Activated B cell treated with CpG ODN at 0.5 μM for 24 hours (primary cell): ENCODE results near the gene LPCAT4. TPM values are rescaled to one million over a fixed set of nuclear protein-coding genes. Genes with fewer than 3 reads are reported as not detected.
"Not testable (repeated sequence)": the region's sequence is repeated elsewhere in the genome, so short reads cannot be mapped to it uniquely, and the experiment has no call there.

Experiments
- ATAC-seq: fragments of 200-7000 bp; cut with Tn5 transposase; one replicate; pipeline ENCODE4 v1.10.0; 2021; ENCODE audit warnings: low read depth, mild to moderate bottlenecking, moderate library complexity
- CTCF ChIA-PET: fragments of 350-600 bp; sonication (Branson Sonifier 250); formaldehyde crosslinking; loops from one replicate; lab custom pipeline; 2021; ENCODE audit warnings: antibody characterized with exemption; lab: Charles Lee
- POLR2A ChIA-PET: fragments of 350-600 bp; sonication (Branson Sonifier 250); formaldehyde crosslinking; loops from one replicate; lab custom pipeline; 2021; ENCODE audit warnings: antibody characterized with exemption; lab: Charles Lee
- DNase-seq: peaks from one replicate; pipeline ENCODE4 v3.0.0; 2022
- H3K27ac Mint-ChIP-seq: one replicate; pipeline ENCODE4 v1.8.0; 2020; ENCODE audit warnings: mixed read lengths
- H3K27me3 Mint-ChIP-seq: one replicate; pipeline ENCODE4 v1.8.0; 2021; ENCODE audit warnings: mixed read lengths
- H3K36me3 Mint-ChIP-seq: one replicate; pipeline ENCODE4 v1.8.0; 2021; ENCODE audit warnings: low read depth, mixed read lengths
- H3K4me1 Mint-ChIP-seq: one replicate; pipeline ENCODE4 v1.8.0; 2021; ENCODE audit warnings: mixed read lengths
- H3K4me3 Mint-ChIP-seq: one replicate; pipeline ENCODE4 v1.8.0; 2020; ENCODE audit warnings: mild to moderate bottlenecking, mixed read lengths
- H3K9me3 Mint-ChIP-seq: one replicate; pipeline ENCODE4 v1.8.0; 2020; ENCODE audit warnings: mixed read lengths
- CTCF ChIP-seq: fragments of 200-600 bp; IDR thresholded peaks from one replicate; pipeline ENCODE4 v1.8.0; 2022; ENCODE audit warnings: antibody characterized with exemption, mild to moderate bottlenecking
- intact Hi-C: fragments of 100-400 bp; cut with micrococcal nuclease; formaldehyde crosslinking; loops from one replicate; pipeline ENCODE4 v1.15.1; 2024
- total RNA-seq: library from RNA; stranded (reverse); gene quantifications from 2 replicates; pipeline ENCODE4 v1.2.3, GENCODE V29; 2022

Gene LPCAT4
- total RNA-seq, 1 donor from 2014 or later = 28.8 TPM

DNA sequence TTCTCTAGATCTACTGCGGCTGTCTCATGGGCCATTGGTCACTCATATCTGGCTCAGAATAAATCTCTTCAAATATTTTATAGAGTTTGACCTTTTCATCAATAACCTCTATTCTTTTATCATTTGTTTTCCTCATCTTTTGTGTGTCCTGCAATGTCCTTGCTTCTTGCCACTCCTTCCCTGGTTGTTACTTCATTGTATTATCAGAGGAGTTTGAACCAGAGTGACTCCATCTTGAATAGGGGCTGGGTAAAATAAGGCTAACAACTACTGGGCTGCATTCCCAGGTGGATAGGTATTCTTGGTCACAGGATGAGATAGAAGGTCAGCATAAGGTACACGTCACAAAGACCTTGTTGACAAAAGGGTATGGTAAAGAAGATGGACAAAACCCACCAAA is 9.9 kb upstream of the LPCAT4 start:
- Mint-ChIP-seq H3K4me1 (no peaks in the 10 kb centered on the region), H3K4me3 (no peak overlapping the region), H3K9me3 (no peaks in the 10 kb centered on the region), H3K27me3 (no peaks in the 10 kb centered on the region), H3K27ac (no peak overlapping the region), H3K36me3 (peaks cover 4% of the 10 kb centered on the region)
- POLR2A ChIA-PET = no interaction called here
- DNase-seq = no peak
- no peak for ATAC-seq
- no peak for TF ChIP-seq CTCF
- intact Hi-C loops = no loop called here
- CTCF ChIA-PET = no interaction called here

GRCh38 chr15:34375541-34375940 is 8.5 kb upstream of the LPCAT4 start:
- H3K9me3 Mint-ChIP-seq, POLR2A ChIA-PET, H3K4me3 Mint-ChIP-seq, intact Hi-C loops, H3K27me3 Mint-ChIP-seq, H3K4me1 Mint-ChIP-seq, DNase-seq, ATAC-seq, H3K36me3 Mint-ChIP-seq, H3K27ac Mint-ChIP-seq: not testable (repeated sequence)
- CTCF ChIA-PET = interaction anchor here (0.9 to 1.1 kb wide), 2 partner anchors 134 to 264 kb away, joined by 3 read pairs; no protein-coding TSS in a partner anchor

- Mint-ChIP-seq H3K4me1 (peaks cover 8% of the 10 kb centered on the region), H3K27ac (no peak overlapping the region), H3K36me3 (no peaks in the 10 kb centered on the region), H3K4me3 (no peak overlapping the region), H3K9me3 (no peaks in the 10 kb centered on the region), H3K27me3 (no peaks in the 10 kb centered on the region)
- ATAC-seq (no peak), DNase-seq (no peak)
- ChIA-PET CTCF (no interaction called here), POLR2A (no interaction called here)
- no peak for TF ChIP-seq CTCF
- intact Hi-C loops = no loop called here
These were observed 7.8 kb upstream of the LPCAT4 start for GRCh38 chr15:34374816-34375215.

GRCh38 chr15:34373951-34374350 is 7.0 kb upstream of the LPCAT4 start:
- POLR2A ChIA-PET = no interaction called here
- Mint-ChIP-seq H3K4me3 (no peak overlapping the region), H3K4me1 (peaks cover 14% of the 10 kb centered on the region), H3K27ac (no peak overlapping the region), H3K36me3 (no peaks in the 10 kb centered on the region), H3K27me3 (no peaks in the 10 kb centered on the region), H3K9me3 (no peaks in the 10 kb centered on the region)
- TF ChIP-seq CTCF = no peak
- intact Hi-C loops = no loop called here
- DNase-seq = no peak
- CTCF ChIA-PET = interaction anchor here (0.7 kb wide), 1 partner anchor 132 kb away, joined by 3 read pairs; no protein-coding TSS in a partner anchor
- ATAC-seq = no peak

GRCh38 chr15:34370643-34371042 is 3.6 kb upstream of the LPCAT4 start:
- Mint-ChIP-seq H3K27ac (no peak overlapping the region), H3K27me3 (no peaks in the 10 kb centered on the region), H3K9me3 (no peaks in the 10 kb centered on the region), H3K4me3 (no peak overlapping the region), H3K4me1 (peaks cover 34% of the 10 kb centered on the region), H3K36me3 (peaks cover 6% of the 10 kb centered on the region)
- intact Hi-C loops = no loop called here
- DNase-seq (no peak), ATAC-seq (no peak)
- POLR2A ChIA-PET = no interaction called here
- no peak for TF ChIP-seq CTCF
- CTCF ChIA-PET = no interaction called here

GRCh38 chr15:34370129-34370528 is 3.1 kb upstream of the LPCAT4 start:
- Mint-ChIP-seq H3K4me1 (peaks cover 39% of the 10 kb centered on the region), H3K4me3 (peak overlapping the region; percentile 38), H3K27ac (peak overlapping the region; percentile 20), H3K36me3 (peaks cover 6% of the 10 kb centered on the region), H3K9me3 (no peaks in the 10 kb centered on the region), H3K27me3 (no peaks in the 10 kb centered on the region)
- no peak for TF ChIP-seq CTCF
- ATAC-seq = no peak
- DNase-seq = no peak
- ChIA-PET CTCF (no interaction called here), POLR2A (interaction anchor here (1.3 kb wide), 1 partner anchor 331 kb away, joined by 9 read pairs; the partner anchor contains the start of gene AVEN)
- intact Hi-C loops = no loop called here
